ENCODE results near the gene MYOM3.

Gene MYOM3

DNA sequence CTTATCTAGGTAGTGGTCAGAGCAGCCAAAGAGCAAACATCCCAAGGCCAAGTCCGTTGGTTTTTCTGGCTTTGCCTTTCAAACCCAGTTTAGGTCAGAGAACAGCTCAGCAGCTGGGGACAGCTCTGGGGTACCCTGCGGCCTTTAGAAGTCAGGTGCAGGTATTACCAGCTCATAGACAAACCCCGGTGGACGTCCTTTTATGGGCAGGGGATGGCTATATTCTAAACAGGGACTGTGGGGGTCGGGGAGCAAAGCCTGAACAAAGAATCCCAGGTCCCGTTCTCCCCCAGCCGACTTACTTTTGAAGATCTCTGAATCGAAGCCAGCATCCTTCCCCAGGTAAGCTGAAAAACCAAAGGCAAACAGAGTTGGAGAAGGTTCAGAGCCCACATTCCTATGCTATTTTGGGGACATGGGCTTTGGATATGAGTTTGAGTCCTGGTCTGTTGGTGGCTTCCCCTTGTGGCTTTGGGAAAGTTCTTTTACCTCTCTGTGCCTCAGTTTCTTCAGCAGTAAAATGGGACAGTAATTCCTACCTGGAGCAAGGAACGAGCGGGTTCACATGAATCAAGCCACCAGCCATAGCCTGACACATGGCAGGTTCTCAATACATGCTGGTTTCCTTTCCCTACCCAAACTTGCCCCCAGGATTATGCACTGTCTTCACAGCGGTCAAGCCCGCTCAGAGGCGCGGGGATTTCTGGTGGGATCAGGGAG lies 16.6 kb downstream of the MYOM3 start:
- DNase-seq, result no peak

DNA sequence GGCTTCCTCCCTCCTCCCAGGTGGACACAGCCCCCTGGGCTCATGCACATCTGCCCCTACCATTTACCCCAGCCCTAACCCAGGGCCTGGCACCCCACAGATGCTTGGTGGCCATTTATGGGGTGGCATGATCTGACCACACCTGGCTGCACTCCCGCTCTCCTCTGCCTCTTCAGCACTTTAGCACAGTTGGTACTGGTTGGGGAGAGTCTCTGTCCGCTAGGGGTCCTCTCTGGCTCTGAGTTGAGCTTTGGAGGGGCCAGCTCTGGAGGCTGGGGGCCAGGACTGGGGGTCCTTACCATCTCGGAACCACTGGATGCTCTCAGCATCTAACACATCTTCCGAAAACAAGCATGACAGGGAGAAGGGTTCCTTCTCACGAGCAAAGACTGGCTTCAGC lies 17.4 kb downstream of the MYOM3 start:
- no peak for DNase-seq

DNA sequence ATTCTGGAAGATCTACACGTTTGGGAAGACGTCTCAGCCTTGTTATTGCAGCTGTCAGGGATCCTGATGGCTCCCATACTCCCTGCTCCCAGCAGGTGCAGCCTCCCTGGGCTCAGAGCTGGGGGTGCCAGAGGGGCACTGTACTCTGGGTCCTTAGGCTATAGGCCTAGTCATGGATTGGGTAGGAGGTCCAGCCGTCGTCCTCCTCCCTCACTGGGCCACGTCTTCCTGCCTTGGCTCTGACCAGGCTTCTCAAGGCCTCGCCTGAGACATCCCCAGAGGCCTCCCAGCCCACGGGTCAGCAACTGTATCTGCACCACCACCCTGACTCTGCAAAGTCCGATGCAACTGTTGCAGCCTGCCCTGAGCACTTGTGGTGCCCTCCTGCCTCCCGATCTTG lies 18.2 kb downstream of the MYOM3 start:
- DNase-seq, result no peak

DNA sequence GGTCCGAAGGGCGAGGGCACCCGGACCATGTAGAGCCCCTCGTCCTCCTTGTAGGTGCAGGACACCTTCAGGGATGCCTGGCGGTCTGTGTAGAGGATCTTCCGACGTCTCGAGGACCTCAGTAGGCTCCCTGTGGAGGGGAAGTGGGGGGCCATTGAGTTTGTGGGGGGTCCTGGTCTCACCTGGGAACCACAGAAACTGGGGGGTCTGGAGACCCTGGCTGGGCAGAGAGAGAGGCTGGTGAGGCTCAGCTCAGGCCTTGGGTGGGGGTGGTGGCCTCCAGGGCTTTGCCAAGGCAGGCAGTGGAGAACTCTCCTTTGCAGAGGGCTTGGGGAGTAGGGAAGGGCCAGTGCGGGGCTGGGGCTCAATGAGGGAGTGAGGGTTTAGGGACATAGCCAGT lies 19.0 kb downstream of the MYOM3 start:
- no peak for DNase-seq

DNA sequence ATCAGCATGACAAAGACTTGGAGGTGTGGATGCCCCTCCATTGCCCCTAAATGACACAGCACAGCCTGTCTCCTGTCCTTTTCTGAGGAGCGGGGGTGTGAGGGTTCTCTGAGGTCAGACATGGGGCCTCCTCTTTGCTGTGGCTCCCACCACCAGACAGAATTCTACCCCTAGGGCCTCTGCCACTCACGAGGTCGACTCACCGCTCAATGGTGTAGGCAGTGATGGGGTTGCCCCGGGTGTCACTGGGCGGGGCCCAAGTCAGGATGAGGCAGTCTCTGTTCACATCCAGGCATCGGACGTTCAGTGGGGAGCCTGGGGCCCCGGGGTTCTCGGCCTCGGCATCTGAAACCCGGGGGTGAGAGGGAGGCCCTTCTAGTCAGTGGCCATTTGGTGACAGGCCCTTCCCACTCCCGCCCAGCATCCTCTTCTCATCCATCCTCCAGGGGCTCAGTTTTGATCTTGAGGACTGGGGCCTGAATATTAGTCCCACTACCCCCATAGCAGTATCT lies 19.9 kb downstream of the MYOM3 start:
- no peak for DNase-seq

DNA sequence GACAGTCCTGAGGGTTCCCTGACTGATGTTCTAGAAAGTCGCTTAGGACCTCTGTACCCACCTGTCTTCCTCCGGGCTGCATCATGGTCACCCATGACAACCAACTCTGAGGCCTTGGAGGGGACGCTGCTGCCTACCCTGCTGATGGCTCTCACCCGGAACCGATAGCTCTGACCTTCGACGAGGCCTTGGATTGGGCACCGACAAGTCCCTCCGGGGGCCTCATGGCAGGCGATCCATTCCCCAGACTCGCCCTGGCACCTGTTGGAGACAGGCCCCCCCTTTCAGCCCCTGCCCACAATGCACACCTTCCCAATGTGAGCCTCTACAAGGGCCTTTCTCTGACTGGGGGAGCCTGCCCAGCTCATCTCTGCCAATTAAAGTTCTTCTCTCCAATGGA lies 21.2 kb downstream of the MYOM3 start:
- DNase-seq, result no peak

DNA sequence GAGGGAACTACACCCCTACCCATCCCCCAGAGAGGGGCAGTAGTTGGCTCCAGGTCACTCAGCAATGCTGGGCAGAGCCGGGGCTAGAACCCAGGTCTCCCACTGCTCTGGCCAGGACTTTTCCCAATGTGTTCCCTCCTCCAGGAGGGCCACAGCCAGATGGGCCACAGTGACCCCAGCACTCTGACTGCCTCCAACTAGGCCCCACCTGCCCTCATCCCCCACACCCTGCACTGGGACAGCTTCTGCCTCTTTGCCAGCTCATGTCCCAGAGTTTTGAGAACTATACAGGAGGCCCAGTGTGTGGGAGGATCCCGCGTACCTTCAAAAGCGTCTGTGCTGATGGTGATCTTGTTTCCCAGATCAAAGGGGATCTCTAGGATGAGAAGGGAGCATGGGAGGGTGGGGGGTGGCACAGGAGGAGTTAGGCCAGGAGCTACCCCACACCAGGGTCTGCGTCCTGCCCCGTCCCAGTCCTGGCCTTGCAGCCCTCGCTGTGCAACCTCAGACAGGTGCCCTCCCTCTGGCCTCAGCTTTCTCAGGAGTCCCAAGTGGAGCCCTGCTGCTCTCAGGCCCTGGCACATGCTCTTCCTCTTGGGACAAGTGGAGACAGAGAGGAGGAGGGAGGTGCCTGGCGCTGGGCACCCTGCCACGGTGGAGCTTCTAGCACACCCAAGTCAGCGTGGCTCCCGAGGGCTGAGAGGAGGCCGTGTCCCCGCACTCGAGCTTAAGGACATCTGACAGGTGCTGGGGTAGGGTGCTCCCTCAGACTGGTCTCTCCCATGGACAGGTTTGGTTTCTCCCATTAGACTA lies 22.0 kb downstream of the MYOM3 start:
- DNase-seq, result no peak

DNA sequence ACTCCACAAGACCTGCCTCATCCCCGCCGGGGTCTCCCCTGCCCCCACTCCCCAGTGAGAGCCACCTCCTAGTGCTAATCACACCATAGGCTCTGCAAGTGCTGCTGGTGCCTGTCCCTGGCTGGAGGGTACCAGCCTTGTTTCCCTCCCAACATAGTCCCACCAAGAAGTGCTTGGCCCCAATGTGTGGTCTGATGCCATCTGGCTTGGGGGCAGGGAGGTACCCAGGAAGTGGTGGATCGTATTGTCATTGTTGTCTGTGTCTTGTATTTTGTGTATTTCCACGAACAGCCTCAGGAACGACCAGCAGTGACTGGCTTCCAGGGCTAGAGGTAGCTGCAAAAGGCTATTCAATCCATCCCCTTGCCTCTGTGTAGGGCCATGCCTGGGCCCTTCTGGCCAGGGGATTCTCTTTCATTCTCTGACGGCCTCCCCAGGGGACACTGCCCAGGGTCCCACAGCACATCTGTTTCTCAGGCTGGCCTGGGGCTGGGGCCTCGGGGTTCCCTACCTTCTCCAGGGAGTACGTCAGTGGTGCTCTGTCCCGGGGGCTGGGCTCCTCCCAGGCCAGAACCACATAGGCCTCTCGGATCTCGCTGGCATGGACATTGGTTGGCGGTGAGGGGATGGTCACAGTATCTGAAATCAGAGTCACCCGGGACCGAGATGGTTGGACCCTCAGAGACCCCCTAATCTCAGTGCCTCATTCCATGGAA lies 22.8 kb downstream of the MYOM3 start:
- no peak for DNase-seq

DNA sequence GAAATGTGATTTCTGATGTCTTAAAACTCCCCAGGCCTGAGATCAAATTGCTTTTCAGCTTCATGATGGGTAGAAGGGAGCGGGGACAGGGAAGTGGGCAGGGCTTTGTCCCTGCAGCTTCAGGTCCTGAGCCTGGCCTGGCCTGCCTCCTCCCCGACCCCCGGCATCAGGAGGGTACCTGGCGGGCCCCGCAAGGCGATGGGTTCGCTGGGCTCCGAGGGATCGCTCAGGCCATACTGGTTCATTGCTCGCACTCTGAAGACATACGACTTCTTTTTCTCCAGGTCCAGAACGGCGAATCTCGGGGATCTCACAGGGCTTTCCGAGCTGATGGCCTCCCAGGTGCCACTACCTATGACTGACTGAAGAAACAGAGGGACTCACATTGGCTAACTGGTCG lies 25.5 kb downstream of the MYOM3 start:
- no peak for DNase-seq

DNA sequence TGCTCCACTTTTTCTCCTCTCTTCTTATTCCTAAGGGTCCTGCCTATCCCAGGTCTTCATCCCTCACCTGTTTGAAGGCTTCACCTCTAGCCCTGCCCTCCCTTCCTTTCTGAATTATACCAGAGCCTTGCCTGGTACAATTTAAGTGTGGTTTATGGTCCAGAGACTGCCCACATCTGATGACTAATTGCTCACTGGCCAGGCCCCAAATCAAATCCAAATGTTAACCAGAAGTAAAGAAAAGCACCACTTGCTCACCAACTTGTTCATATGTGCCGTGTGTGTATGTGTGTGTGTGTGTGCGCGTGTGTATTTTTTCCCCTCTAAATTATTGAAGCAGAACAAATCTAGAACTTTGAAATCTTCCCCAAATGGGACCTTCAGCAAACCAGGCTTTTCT lies 26.4 kb downstream of the MYOM3 start:
- DNase-seq, result peak; percentile 35

DNA sequence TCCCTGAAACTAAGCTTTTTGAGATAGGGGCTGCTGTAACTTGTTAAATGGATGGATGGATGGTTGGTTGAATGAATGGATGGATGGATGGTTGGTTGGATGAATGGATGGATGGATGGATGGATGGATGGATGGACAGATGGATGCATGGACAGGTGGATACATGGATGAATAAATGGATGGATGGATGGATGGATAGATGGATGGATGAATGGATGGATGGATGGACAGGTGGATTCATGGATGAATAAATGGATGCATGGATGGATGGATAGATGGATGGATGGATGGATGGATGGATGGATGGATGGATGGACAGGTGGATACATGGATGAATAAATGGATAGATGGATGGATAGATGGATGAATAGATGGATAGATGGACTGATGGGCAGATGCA lies 26.9 kb downstream of the MYOM3 start:
- DNase-seq, result no peak

DNA sequence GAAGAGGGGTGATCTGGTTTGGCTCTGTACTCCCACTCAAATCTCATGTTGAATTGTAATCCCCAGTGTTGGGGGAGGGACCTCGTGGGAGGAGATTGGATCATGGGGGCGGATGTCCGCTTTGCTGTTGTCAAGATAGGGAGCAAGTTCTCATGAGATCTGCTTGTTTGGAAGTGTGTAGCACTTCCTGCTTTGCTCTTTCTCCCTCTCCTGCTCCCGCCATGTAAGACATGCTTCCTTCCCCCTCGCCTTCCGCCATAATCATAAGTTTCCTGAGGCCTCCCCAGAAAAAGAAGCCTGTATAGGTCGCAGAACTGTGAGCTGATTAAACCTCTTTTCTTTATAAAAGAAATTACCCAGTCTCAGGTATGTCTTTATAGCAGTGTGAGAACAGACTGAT lies 27.9 kb downstream of the MYOM3 start:
- DNase-seq, result no peak

DNA sequence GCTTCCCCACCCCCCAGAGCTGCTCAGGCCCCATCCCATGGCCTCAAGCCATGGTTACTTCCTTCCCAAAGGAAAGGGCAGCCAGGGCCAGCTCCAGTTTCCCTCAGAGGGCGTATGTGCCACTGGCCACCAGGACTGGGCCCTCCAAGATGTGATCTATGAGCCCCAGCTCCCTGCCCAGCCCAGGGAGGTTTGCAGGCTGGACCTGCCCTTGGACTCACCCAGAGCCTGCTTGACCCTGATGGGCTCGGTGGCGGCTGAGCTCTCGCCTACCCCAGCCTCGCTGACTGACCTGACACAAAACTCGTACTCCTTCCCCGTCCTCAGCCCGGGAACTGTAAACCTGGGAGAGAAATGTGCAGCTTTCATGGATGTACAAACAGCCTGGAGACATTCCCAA lies 29.6 kb downstream of the MYOM3 start:
- DNase-seq, result no peak

DNA sequence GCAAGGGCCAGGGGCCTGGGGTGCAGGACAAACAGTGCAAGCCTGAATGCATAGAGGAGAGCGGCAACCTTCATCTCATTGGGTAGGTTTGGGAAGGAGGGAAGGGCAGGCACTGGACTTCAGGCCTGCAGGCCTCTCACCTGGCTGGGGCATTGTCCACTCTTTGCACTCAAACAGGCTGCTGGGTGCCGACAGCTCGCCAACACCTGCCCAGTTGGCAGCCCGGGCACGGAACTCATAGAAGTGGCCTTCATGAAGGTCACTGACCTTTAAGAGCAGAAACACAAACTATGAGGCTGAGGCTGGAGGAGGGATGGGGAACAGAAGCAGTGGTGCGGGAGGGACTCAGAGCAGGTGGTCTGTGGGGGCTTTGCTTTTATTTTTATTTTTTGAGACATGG lies 30.7 kb downstream of the MYOM3 start:
- DNase-seq, result no peak

DNA sequence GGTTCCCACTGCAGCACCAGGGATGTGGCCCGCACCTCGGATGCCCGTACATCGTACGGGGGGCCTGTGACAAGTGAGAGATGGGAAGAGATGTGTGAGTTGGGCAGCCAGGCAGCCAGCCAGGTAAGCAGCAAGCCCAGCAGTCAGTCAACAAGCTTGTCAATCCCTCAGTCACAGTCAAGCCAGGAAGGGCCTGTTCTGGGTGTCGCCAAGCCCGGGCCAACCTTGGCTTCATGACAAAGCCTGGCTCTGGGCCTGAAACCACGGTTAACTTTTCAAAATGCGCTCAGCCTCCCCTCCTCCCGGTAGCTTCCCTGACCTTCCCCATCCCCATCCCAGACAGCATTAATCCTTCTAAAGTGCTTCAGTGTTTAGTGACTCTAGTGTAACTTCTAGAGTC lies 31.8 kb downstream of the MYOM3 start:
- no peak for DNase-seq

DNA sequence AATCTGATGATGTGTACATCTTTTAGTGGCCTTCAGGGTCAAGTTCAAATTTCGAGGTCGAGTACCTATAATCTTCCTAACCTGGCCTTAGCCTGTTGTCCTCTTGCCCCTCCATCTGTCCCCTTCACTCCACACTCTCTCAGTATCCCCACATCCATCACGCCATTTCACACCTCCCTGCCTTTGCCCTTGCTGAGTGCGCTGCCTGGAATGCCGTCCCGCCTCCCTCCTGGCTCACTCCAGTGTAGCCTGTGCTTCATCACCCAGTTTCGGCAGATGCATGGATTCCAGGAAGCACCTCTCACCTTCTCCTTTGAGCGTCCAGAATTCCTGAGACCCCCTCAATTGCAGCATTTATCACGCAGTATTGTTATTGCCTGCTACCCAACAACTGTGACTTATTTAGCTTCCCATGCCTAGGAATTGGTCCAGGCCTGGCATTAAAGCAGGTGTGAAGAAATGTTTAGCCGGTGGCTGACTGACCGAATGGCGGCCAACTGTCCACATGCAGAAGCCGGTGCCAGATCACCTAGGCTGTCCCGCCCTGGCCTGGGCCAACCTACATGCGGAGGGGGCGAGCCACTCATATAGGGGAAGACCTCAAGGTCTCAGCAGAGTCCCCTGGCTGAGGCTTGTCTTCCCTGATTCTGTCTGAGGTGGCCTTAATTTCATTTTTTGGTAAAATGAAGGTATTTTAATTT lies 34.5 kb downstream of the MYOM3 start:
- no peak for DNase-seq

DNA sequence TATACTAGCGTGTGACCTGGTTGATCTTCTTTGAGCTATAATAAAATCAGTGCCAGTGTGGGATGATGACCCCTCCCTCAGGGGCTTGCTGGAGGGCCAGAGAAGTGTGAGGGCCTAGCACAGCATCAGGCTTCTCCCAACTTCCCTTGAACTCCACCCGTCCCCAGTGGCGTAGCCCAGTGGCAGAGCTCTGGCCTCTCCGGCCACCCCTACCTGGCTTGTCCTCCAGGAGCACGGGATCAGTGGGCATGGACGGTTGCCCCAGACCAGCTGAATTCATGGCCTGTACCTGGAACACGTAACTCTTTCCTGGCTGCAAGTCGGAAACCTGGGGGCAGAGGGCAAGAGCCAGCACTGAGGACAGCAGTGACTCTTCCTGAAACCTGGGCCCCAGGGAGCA lies 36.0 kb downstream of the MYOM3 start:
- no peak for DNase-seq

DNA sequence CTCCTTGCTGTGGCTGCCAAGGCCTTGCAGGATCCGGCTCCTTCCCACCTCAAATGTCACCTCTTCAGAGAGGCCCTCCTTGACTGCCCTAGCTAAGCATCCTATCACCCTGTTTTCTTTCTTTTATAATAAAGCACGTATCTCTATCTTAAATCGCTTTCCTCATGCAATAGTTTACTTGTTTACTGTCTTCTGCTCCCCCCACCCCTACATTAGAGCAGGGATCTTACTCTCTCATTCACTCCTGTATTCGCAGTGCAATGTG lies 36.4 kb downstream of the MYOM3 start:
- no peak for DNase-seq

DNA sequence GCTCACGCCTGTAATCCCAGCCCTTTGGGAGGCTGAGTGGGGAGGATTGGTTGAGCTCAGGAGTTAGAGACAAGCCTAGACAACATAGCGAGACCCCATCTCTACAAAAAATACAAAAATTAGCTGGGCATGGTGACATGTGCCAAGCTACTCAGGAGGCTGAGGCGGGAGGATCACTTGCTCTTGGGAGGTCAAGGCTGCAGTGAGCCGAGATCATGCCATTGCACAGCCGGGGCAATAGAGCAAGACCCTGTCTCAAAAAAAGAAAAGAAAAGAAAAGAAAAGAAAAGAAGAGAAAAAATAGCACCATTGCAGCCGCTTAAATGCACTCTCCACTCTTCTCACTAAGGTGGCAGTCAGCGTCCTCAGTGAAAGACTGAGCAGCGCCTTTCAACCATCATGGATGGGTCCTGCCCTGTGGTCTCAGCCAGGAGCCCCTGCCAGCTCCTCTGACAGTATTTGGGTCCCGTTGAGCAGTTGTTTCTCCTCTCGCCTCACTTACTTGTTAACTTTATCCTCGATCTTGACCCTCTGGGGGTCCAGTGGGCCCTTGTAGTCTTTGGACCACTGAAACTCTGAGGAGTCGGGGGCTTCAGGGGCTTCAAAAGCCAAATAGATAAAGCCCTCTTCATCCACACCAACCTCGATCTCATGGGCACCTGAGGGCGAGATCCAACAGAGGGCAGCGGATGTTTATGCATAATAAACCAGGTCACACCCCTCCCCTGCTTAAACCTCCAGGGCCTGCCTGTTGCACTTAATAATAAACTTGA lies 36.9 kb downstream of the MYOM3 start:
- no peak for DNase-seq

DNA sequence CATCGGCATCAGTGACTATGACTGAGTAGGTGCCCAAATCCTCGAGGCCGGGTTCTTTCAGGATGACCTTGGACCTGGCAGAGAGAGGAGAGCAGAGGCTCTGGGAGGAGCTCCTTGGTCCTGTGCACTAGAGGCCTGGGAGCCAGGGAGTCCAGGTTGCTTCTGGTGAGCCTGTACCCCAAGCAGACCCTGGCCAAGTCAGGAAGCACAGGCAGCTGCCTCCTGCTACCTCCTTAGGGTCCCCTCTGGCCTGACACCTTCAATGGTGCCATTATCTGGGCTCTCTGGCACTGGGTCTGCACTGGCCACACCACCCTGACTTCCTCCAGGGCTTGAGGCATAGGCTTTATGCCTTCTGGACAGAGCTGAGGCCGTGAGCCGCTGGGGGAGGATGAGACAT lies 37.7 kb downstream of the MYOM3 start:
- no peak for DNase-seq

DNA sequence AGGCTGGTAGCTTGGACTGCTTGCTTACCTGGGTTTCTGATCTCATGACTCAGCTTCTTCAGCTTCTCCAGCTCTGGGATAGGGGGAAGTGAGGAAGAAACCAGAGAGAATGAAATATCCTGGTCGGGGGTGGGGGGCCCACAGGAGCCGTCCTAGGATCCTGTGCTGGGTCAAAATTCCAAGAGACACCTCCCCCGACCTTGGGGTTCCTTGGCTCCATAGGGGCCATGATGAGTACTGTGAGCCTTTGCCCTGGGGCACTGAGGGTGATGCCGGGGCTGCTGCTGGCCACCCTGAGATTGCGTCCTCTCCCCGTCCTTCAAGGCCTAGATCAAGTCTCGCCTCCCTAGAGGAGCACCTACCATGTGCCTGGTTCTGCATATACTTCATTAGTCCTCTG lies 40.0 kb downstream of the MYOM3 start:
- DNase-seq, result no peak

DNA sequence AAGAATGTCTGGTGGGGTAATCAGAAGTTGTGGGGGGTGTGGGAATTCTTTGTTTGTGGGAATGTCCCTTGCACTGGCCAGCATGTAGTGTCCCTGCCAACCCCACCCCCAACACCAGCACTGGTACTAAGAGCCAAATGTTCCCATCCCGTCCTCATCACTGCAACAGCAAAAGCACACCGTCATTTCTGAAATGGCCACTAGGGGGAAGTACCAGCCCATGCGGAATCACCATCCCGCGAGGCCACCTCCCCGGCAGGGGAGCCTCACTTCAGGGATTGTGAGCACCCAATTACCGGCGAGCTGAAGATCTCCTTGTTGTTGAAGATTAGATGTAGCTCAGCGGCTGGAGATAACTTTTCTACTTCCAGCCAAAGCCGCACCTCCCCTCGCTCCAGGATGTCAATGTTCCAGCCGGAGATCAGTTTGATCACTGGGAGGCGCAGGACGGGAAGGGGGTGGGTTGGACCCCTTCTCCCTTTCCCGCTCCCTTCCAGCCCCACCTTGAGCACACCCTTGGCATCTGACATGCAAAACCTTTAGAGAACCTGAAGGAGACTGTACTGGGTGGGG lies 41.0 kb downstream of the MYOM3 start:
- DNase-seq, result peak; percentile 71

Data from fibroblast of skin of right quadriceps (primary cell).